ENCODE results near the gene RAB11FIP4. TPM values are rescaled to one million over a fixed set of nuclear protein-coding genes. Genes with fewer than 3 reads are reported as not detected.

RAB11FIP4 gene
- total and polyA plus RNA-seq, 2 of the 13 experiments (the other 11 are each of a cell fraction or from before 2014, with no cell fraction given), result 28.0 to 89.3 TPM

GRCh38 chr17:31416503-31416923, 25.0 kb downstream of the RAB11FIP4 start (continued):
- TF ChIP-seq ZNF18 (CRISPR knock-in tag; IDR thresholded peaks at IDR 0.05; ENCODE audit: insufficient replicate concordance) (no peak), RELA (CRISPR knock-in tag; IDR thresholded peaks at IDR 0.05) (no peak), BCL6 (CRISPR knock-in tag; IDR thresholded peaks at IDR 0.05) (0 out of 2 replicates have a peak, but pooled peaks have one; percentile 24), POLR2G (IDR thresholded peaks at IDR 0.05; ENCODE audit: low read depth, low read length) (0 out of 2 replicates have a peak, but pooled peaks have one; percentile 27), SMAD3 (CRISPR knock-in tag; IDR thresholded peaks at IDR 0.05) (no peak; the same call in 1 of the 2 replicates), U2AF1 (optimal IDR thresholded peaks at IDR 0.05; ENCODE audit: low read depth, low read length) (no peak), TERF1 (CRISPR knock-in tag; IDR thresholded peaks at IDR 0.05) (no peak), KLF12 (CRISPR knock-in tag; IDR thresholded peaks at IDR 0.05; ENCODE audit: borderline replicate concordance) (no peak), ZSCAN20 (CRISPR knock-in tag; IDR thresholded peaks at IDR 0.05; ENCODE audit: borderline replicate concordance) (no peak), MEIS2 (CRISPR knock-in tag; IDR thresholded peaks at IDR 0.05) (no peak; the same call in 1 of the 2 replicates)

Data from HepG2 (cell line).